GM19351 (cell line): ENCODE measurements around the gene ZCCHC7.

Source experiments
- ATAC-seq: cut with Tn5 transposase; IDR thresholded peaks from one replicate; pipeline ENCODE4 v1.9.1; 2021; ENCODE audit warnings: mild to moderate bottlenecking, moderate library complexity; ENCODE audit not compliant: unreplicated experiment

ZCCHC7 gene

GRCh38 chr9:37370968-37371563, 250.7 kb downstream of the ZCCHC7 start:
- peak; percentile 75 for ATAC-seq

GRCh38 chr9:37371565-37372464, 251.4 kb downstream of the ZCCHC7 start:
- no peak for ATAC-seq

- no peak for ATAC-seq
Measured at GRCh38 chr9:37372839-37373238, 252.5 kb downstream of the ZCCHC7 start.

DNA sequence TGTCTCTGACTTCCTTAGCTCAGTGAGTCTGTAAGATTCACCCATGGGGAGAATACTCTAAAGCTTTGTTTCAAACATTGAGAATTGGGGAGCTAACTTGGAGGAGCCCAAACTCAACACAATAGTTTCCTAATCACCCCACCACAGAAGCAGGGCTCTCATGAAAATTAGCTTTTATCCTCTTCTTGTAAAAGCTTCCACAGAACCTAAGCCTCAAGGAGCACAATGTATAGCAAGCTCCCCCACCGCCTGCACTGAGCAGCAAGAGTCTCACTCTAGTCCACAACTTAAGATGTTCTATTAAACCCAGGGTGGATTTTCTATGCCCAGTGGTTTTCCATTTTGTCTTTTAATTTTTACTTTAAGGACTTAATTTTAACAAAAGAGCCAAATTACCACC, 253.2 kb downstream of the ZCCHC7 start:
- no peak for ATAC-seq

- ATAC-seq, result peak; percentile 47
Measured at GRCh38 chr9:37374892-37375291, 254.5 kb downstream of the ZCCHC7 start.

GRCh38 chr9:37377688-37378612, 257.6 kb downstream of the ZCCHC7 start:
- ATAC-seq, result no peak

DNA sequence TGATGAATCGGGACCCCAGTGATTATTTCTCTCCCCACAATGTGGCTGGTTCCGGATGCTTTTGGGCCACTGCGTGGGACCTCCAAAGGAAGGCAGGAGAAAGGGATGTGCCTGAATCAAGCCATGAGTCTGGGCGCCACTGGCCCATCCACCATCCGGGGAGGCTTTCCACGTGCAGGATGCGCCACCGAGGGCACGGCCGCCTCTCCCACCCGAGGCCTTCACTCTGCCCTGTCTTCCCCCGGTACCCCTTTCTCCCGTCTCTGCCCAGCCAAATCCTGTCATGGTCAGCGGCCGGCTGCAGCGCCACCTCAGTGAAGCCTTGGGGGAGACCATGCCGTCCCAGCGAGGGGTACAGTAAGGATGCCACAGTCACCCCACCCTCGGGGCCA, 258.2 kb downstream of the ZCCHC7 start:
- no peak for ATAC-seq

DNA sequence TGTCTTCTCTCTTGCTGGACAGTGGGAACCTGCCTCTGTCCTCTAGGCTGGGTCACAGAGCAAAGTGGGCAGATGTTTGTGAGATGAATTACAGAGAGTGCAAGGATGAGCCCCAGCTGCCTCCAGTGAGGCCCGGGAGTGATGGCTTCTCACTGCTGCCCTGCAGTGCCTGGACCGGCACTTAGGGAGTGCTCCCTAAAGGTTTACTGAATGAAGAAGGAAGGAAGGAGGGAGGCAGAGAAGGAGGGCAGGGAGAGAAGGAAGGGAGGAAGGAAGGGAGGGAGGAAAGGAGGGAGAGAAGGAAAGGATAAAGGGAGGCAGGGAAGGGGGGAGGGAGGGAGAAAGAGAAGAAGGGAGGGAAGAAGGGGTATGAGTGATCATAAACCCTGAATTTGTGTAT, 259.5 kb downstream of the ZCCHC7 start:
- no peak for ATAC-seq

DNA sequence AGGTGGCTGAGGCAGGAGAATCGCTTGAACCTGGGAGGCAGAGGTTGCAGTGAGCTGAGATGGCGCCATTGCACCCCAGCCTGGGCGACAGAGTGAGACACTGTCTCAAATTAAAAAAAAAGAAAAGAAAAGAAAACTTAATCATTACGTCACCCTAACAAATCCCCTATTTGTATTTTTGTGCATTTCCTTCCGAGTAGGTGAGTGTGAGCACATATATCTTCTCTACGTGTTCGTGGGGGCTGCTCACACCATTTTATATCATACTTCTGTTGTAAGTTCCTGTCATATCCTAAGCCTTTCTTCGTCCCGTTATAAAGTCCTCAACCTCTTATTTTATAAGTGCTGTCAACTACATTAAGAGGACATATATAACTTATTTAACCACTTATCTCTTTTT, 260.2 kb downstream of the ZCCHC7 start:
- ATAC-seq, result no peak

- ATAC-seq, result no peak
Measured at GRCh38 chr9:37381094-37381741, 260.8 kb downstream of the ZCCHC7 start.

DNA sequence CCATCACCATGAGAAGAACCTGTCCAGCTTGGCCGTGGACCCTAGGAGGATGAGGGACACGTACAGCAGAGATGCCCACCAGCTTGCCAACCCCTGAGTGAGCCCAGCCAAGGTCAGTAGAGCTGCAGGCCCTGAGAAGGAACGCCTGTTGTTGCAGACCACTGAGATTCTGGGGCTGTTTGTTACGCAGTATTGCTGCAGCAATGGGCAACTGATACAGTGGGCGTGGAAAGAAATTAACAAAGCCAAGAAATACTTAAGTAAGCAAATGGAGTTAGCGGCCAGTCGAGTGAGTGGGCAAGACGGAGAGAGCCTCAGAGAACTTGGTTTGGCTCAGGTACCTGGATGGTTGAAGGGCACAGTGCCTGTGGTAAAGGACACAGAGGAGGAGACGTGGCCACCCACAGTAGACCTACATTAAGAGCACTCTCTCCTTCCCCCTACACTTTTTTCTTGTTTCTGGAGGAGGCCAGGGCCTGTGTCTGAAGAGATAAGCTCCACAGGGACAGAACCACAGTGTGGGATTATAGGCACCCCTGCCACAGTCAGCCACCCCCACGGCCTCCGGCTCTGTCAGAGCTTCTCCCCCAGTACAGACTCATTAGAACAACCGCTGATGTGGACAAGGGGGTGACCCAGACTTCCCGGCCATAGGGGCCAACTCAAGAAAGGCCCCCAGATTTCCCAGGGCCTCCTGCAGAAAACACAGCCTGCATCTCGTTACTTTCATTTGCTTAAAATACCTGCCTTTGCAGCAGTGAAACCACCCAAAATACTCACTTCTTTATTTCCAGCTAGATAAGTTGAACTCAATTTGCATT, 262.0 kb downstream of the ZCCHC7 start:
- peak; percentile 54 for ATAC-seq

- ATAC-seq, result peak; percentile 18
Measured at GRCh38 chr9:37382982-37383357, 262.6 kb downstream of the ZCCHC7 start.

GRCh38 chr9:37383393-37383792, 263.0 kb downstream of the ZCCHC7 start:
- no peak for ATAC-seq

DNA sequence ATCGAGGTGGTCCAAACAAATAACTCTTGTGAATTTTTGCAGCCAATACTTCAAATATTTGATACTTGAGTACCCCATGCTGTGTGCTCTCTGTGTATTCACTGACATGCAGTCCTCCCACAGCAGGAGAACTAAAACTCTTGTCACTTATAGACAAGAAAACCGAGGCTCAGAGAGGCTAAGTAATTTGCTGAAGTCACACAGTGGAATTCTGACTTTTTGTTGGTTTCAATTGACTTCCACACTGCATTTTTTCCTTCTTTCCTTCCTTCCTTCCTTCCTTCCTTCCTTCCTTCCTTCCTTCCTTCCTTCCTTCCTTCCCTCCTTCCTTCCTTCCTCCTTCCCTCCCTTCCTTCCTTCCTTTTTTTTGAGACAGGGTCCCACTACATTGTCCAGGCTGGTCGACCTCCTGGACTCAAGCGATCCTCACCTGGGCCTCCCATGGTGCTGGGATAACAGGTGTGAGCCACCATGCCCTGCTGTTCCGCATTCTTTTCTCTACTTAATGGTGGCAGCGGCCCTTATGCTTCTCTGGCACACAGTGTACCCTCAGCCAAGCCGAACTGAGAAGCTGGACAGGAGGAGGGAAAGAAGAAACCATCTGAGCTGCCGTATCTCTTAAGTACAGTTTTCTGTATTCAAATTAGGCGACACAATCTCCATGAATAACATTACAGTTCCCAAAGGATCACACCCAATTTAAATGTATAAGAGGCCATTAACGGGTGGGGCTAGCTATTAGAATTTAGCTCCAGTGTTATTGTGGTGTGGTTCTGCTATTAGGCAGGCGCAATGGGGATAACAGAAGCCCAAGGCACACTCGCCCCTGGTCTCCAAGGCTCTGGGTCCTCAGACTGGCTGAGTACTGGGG, 263.7 kb downstream of the ZCCHC7 start:
- no peak for ATAC-seq

GRCh38 chr9:37385286-37385685, 264.9 kb downstream of the ZCCHC7 start:
- no peak for ATAC-seq

DNA sequence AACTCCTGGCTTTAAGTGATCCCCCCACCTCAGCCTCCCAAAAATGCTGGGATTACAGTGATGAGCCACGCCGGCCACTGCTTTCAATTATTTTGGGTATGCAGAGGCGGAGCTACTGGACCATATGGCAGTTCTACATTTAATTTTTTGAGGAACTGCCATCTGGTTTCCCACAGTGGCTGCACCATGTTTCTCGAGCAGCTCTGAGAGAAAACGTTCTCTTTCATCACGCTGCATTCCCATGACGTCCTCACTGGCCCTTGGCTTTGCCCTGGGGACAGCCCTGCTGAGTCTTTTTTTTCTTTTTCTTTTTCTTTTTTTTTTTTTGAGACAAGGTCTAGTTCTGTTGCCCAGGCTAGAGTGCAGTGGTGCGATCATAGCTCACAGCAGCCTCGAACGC, 266.6 kb downstream of the ZCCHC7 start:
- no peak for ATAC-seq

DNA sequence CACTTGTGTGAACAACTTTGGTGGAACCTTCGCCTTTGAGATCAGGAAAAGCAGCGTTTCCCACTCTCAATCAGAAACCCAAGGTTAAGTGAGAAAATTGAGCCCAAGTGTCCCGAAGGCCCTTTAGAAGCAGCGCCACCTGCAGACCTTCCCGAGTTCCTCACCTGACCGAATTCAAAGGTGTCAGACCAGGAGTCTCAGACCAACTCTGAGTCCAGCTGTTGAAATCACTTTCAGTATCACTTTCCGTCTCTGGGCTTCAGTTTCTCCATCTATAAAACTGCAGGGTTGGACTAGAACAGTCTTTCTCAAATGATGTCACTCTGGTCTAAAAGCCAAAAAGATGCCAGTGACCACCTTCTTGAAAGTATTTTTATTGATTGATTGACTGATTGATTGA, 270.4 kb downstream of the ZCCHC7 start:
- ATAC-seq, result peak; percentile 92

- ATAC-seq, result no peak
Measured at GRCh38 chr9:37392272-37392671, 271.9 kb downstream of the ZCCHC7 start.

DNA sequence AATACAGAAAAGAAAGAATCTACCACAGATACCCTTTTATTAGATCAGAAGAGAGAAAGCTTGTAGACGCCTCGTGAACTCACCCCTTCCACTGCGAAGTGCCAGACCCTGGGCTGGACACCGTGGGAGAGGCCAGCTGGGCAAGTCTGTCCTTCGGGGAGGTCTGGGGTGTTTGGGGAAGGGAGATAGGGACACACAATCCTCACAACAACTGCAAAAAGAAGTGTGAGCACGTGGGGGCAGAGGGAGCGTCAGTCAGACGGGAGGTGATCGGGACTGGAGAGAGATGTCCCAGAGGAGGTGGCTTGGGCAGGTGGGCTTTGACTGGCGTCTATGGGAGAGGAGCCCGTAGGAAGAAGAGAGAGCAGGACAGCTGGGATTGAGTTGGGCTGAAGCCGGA, 274.9 kb downstream of the ZCCHC7 start:
- ATAC-seq, result no peak
